KMS-11 (cell line): ENCODE measurements around the gene CEP128.

Experiments used
- H2AFZ ChIP-seq: fragments of 200-600 bp; sonication (generic); 2 replicates; pipeline ENCODE4 v1.6.1; 2016; ENCODE audit warnings: antibody characterized with exemption, mixed run types, low read depth
- H3K27ac ChIP-seq: fragments of 200-600 bp; sonication (generic); 2 replicates; pipeline ENCODE4 v1.6.1; 2016; ENCODE audit warnings: mild to moderate bottlenecking, mixed run types
- H3K27me3 ChIP-seq: fragments of 200-600 bp; sonication (generic); 2 replicates; pipeline ENCODE4 v1.6.1; 2017; ENCODE audit warnings: mild to moderate bottlenecking, low read depth, mixed run types, moderate library complexity; ENCODE audit not compliant: insufficient read depth
- H3K36me3 ChIP-seq: fragments of 200-600 bp; sonication (generic); 2 replicates; pipeline ENCODE4 v1.6.1; 2017; ENCODE audit warnings: mild to moderate bottlenecking, mixed run types; ENCODE audit not compliant: insufficient read depth
- H3K4me1 ChIP-seq: fragments of 200-600 bp; sonication (generic); 2 replicates; pipeline ENCODE4 v1.6.1; 2016; ENCODE audit warnings: mild to moderate bottlenecking, low read depth, mixed run types; ENCODE audit not compliant: poor library complexity, severe bottlenecking
- H3K4me2 ChIP-seq: fragments of 200-600 bp; sonication (generic); 2 replicates; pipeline ENCODE4 v1.7.0; 2016; ENCODE audit warnings: mild to moderate bottlenecking, mixed run types
- H3K4me3 ChIP-seq: fragments of 200-600 bp; sonication (generic); IDR thresholded peaks from 2 replicates; pipeline ENCODE4 v1.6.1; 2017; ENCODE audit warnings: low read depth, low read length, mixed read lengths; ENCODE audit not compliant: insufficient read depth
- H3K79me2 ChIP-seq: fragments of 200-600 bp; sonication (generic); 2 replicates; pipeline ENCODE4 v1.6.1; 2016; ENCODE audit warnings: low read depth, mixed run types; ENCODE audit not compliant: insufficient read depth
- H3K9ac ChIP-seq: fragments of 200-600 bp; sonication (generic); 2 replicates; pipeline ENCODE4 v1.6.1; 2016; ENCODE audit warnings: mild to moderate bottlenecking, mixed run types
- H4K20me1 ChIP-seq: fragments of 200-600 bp; sonication (generic); 2 replicates; pipeline ENCODE4 v1.6.1; 2016; ENCODE audit warnings: mild to moderate bottlenecking, mixed run types; ENCODE audit not compliant: insufficient read depth
- TF ChIP-seq, protein P1 (sequence below): fragments of 200-600 bp; sonication (generic); conservative IDR thresholded peaks from 2 replicates; pipeline ENCODE4 v1.6.1; 2017; ENCODE audit warnings: low read depth, mild to moderate bottlenecking, antibody characterized with exemption, low read length, moderate library complexity, mixed read lengths

Gene CEP128

DNA sequence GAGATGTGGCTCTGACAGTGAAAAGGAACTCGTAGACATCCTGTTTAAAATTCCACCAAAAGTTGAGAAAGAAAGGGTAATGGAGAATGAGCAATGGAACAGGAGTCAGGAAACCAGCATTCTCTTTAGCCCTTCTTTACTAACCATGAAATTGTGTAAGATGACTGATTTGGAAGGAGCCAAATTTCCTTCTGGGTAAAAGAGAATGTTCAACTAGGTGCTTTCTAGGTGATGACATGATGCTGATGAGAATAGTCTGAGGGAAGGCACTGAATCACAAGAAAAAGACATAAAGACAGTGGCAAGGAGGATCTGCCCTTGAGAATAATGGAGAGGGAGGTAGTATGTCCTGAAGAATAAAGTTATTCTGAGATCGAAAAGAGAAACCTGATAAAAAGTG, 16.1 kb upstream of the CEP128 start:
- H3K4me3 ChIP-seq = no peak overlapping the region
- no peak overlapping the region for H2AFZ ChIP-seq
- H3K9ac ChIP-seq = peak overlapping the region; percentile 79; the same call in 1 of the 2 replicates
- TF ChIP-seq, protein P1, sequence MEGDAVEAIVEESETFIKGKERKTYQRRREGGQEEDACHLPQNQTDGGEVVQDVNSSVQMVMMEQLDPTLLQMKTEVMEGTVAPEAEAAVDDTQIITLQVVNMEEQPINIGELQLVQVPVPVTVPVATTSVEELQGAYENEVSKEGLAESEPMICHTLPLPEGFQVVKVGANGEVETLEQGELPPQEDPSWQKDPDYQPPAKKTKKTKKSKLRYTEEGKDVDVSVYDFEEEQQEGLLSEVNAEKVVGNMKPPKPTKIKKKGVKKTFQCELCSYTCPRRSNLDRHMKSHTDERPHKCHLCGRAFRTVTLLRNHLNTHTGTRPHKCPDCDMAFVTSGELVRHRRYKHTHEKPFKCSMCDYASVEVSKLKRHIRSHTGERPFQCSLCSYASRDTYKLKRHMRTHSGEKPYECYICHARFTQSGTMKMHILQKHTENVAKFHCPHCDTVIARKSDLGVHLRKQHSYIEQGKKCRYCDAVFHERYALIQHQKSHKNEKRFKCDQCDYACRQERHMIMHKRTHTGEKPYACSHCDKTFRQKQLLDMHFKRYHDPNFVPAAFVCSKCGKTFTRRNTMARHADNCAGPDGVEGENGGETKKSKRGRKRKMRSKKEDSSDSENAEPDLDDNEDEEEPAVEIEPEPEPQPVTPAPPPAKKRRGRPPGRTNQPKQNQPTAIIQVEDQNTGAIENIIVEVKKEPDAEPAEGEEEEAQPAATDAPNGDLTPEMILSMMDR = no peak
- no peaks in the 10 kb centered on the region for H3K36me3 ChIP-seq
- peaks cover 60% of the 10 kb centered on the region for H3K4me1 ChIP-seq
- H3K27ac ChIP-seq = peak overlapping the region; percentile 89
- H4K20me1 ChIP-seq = no peaks in the 10 kb centered on the region
- peak overlapping the region; percentile 75 for H3K4me2 ChIP-seq
- H3K27me3 ChIP-seq = no peaks in the 10 kb centered on the region
- peaks cover 42% of the 10 kb centered on the region; the same call in 1 of the 2 replicates for H3K79me2 ChIP-seq

DNA sequence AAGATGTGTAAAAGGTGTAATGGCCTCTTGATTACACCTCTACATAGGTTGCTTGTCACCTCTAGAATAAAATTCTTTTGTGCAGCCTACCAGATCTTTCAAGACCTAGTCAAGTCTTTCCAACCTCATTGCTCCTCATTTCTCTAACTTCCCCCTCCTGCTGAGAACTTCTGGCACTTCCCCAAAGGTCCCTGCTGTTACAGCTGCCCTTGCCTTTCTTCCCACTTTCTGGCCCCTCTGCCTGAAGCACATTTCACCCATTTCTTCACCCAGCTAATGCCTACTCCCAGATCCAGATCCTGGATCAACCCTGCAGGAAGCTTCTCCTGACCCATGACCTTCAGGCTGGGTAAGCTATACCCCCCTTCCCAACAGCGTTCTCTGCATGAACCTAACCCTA, 15.4 kb upstream of the CEP128 start:
- Histone ChIP-seq H3K27ac (peak overlapping the region; percentile 89), H3K4me2 (peak overlapping the region; percentile 75), H3K79me2 (peaks cover 38% of the 10 kb centered on the region; the same call in 1 of the 2 replicates), H2AFZ (no peak overlapping the region), H4K20me1 (no peaks in the 10 kb centered on the region), H3K27me3 (no peaks in the 10 kb centered on the region), H3K4me1 (peaks cover 53% of the 10 kb centered on the region), H3K9ac (peak overlapping the region; percentile 79), H3K4me3 (no peak overlapping the region), H3K36me3 (no peaks in the 10 kb centered on the region)
- TF ChIP-seq, protein P1 = no peak

DNA sequence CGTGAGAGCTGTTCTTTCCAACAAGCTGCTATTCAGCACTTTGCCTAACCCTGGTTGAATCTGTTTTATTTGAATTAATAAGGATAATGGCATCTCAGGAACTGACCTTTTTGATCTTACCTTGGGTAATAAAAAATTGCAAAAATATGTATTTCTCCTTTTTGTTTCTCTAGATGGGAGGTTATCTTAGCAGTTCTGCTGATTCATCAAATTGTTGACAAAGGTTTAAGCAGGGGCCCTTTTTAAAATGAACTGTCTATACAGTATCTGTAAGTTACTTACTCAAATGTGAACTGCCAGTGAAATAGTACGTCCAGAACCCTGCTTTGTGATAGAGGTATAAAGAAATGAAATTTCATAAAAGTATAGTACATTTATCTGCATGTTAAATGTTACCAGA, 14.6 kb upstream of the CEP128 start:
- Histone ChIP-seq H3K79me2 (peaks cover 36% of the 10 kb centered on the region; the same call in 1 of the 2 replicates), H3K36me3 (no peaks in the 10 kb centered on the region), H2AFZ (no peak overlapping the region), H4K20me1 (no peaks in the 10 kb centered on the region), H3K4me1 (peaks cover 46% of the 10 kb centered on the region), H3K4me2 (peak overlapping the region; percentile 75), H3K9ac (peak overlapping the region; percentile 79), H3K27ac (peak overlapping the region; percentile 89), H3K27me3 (no peaks in the 10 kb centered on the region), H3K4me3 (no peak overlapping the region)
- TF ChIP-seq, protein P1 = no peak

DNA sequence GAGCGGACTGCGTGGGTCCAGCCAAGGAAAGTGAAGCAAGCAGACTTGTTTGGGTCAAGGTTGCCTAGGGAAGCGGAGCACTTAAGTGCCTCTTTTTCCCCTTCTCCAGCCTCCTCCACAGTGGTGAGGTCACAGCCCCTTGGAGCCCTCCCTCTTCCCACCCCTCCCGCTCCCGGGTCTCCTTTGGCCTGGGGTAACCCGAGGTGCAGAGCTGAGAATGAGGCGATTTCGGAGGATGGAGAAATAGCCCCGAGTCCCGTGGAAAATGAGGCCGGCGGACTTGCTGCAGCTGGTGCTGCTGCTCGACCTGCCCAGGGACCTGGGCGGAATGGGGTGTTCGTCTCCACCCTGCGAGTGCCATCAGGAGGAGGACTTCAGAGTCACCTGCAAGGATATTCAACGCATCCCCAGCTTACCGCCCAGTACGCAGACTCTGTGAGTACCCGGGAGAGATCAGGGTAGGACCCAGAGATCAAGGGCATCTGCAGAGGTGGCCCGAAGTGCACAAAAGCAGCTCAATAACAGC, 13.9 kb upstream of the CEP128 start, which contains the start of gene TSHR:
Gene TSHR (plus strand): TSS at position 206 of the 526 bp plus-strand sequence. CDS start 60 bp downstream, at position 266.
- Histone ChIP-seq H3K4me2 (peak within 1 kb of the TSS; percentile 75), H3K4me1 (peaks cover 41% of the 10 kb centered on the region), H4K20me1 (no peaks in the 10 kb centered on the region), H2AFZ (peak within 1 kb of the TSS; percentile 49; the same call in 1 of the 2 replicates), H3K36me3 (no peaks in the 10 kb centered on the region), H3K79me2 (peaks cover 30% of the 10 kb centered on the region; the same call in 1 of the 2 replicates), H3K9ac (peak within 1 kb of the TSS; percentile 79), H3K4me3 (no peak within 1 kb of the TSS), H3K27ac (peak within 1 kb of the TSS; percentile 89), H3K27me3 (no peaks in the 10 kb centered on the region)
- TF ChIP-seq, protein P1 = no peak
